ENCODE data around the gene CDK6.

DNA sequence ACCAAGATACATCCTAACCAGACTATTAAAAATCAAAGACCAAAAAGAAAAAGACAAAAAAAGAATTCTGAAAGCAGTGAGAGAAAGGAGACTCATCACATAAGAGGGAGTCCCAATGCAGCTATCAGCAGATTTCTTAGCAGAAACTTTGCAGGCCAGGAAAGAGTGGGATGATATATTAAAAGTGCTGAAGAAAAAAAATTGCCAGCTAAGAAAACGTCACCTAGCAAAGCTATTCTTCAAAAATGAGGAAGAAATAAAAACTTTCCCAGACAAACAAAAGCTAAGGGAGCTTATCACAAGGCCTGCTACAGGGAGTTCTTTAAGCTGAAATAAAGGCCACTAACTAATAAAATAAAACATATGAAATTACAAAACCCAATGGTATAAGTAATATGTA is 40.5 kb upstream of the CDK6 start:
- TF ChIP-seq EZH2 (IDR thresholded peaks at IDR 0.05; ENCODE audit: borderline replicate concordance, low read depth, low read length) (no peak), CTCF (IDR thresholded peaks at IDR 0.05 in 2 of 3, conservative IDR thresholded peaks at IDR 0.05 in 1 of 3; ENCODE audit: insufficient read depth in 2 of 3, low read depth in 1 of 3, low read length in 3 of 3) (no peak), TOE1 (IDR thresholded peaks at IDR 0.05; ENCODE audit: borderline replicate concordance) (no peak), TOE1 (CRISPR knock-in tag; IDR thresholded peaks at IDR 0.05; ENCODE audit: borderline replicate concordance, low read depth) (no peak)

All from K562 (cell line).